GM12872 (cell line): Measurements from ENCODE around the gene ZNF486.

ENCODE experiments used
- CTCF ChIP-seq: IDR thresholded peaks from 3 replicates; pipeline ENCODE4 v1.5.1; 2011; ENCODE audit warnings: low read depth, mild to moderate bottlenecking, low read length, moderate library complexity; ENCODE audit not compliant: insufficient read depth

Gene ZNF486

GRCh38 chr19:20167020-20167644 lies at the start of gene ZNF486:
Gene ZNF486, plus strand, starts transcription at chr19:20167214. Its CDS starts 117 bp downstream, at chr19:20167331.
- TF ChIP-seq CTCF, result no peak

GRCh38 chr19:20124879-20125278 lies 42.1 kb upstream of the ZNF486 start:
- no peak for TF ChIP-seq CTCF

- TF ChIP-seq CTCF, result no peak
These were observed 15.3 kb upstream of the ZNF486 start for GRCh38 chr19:20151617-20152145.

- TF ChIP-seq CTCF, result no peak
These were observed 13.7 kb upstream of the ZNF486 start for GRCh38 chr19:20153281-20153680.

- TF ChIP-seq CTCF, result no peak
These were observed 12.4 kb upstream of the ZNF486 start for GRCh38 chr19:20154636-20155035.

GRCh38 chr19:20162821-20163220 lies 4.2 kb upstream of the ZNF486 start:
- TF ChIP-seq CTCF, result no peak

- no peak for TF ChIP-seq CTCF
These were observed 2.6 kb upstream of the ZNF486 start for GRCh38 chr19:20164456-20164855.
